Activated naive CD8-positive, alpha-beta T cell treated with anti-CD3 and anti-CD28 coated beads, Interleukin-2, amount 10 ng/mL, durations not matched to agents 7 days and 5 days (primary cell): ENCODE results near the gene TMEM95. TPM values are rescaled to one million over a fixed set of nuclear protein-coding genes. Genes with fewer than 3 reads are reported as not detected.
A peak's percentile ranks its signal among the peaks of the same experiment; 100 is the strongest.
"Not testable (repeated sequence)": the region's sequence is repeated elsewhere in the genome, so short reads cannot be mapped to it uniquely, and the experiment has no call there.

ENCODE experiments used
- ATAC-seq: fragments of 150-1000 bp; cut with Tn5 transposase; one replicate; pipeline ENCODE4 v1.10.0; 2021; ENCODE audit warnings: low read depth, moderate library complexity
- POLR2A ChIA-PET: fragments of 350-600 bp; sonication (Branson Sonifier 250); formaldehyde crosslinking; loops from one replicate; lab custom pipeline; 2021; ENCODE audit warnings: antibody characterized with exemption; lab: Charles Lee
- DNase-seq: peaks from one replicate; pipeline ENCODE4 v3.0.0; 2021
- H3K27ac Mint-ChIP-seq: one replicate; pipeline ENCODE4 v1.8.0; 2022; ENCODE audit warnings: mild to moderate bottlenecking, mixed read lengths
- H3K27me3 Mint-ChIP-seq: one replicate; pipeline ENCODE4 v1.8.0; 2022; ENCODE audit warnings: mild to moderate bottlenecking, moderate library complexity, mixed read lengths
- H3K36me3 Mint-ChIP-seq: one replicate; pipeline ENCODE4 v1.8.0; 2021; ENCODE audit warnings: mild to moderate bottlenecking, mixed read lengths
- H3K4me1 Mint-ChIP-seq: one replicate; pipeline ENCODE4 v1.8.0; 2021; ENCODE audit warnings: mixed read lengths
- H3K4me3 Mint-ChIP-seq: one replicate; pipeline ENCODE4 v1.8.0; 2022; ENCODE audit warnings: mild to moderate bottlenecking, moderate library complexity, mixed read lengths
- H3K9me3 Mint-ChIP-seq: one replicate; pipeline ENCODE4 v1.8.0; 2021; ENCODE audit warnings: mixed read lengths
- total RNA-seq, 2 experiments: library from RNA; stranded (reverse); gene quantifications; one replicate each; pipeline ENCODE4 v1.2.3, GENCODE V29; 2021

TMEM95 gene
- total RNA-seq, 2 experiments from 2014 or later: not detected

GRCh38 chr17:7354262-7354843 lies 603 bp upstream of the TMEM95 start:
- peaks cover 27% of the 10 kb centered on the region for H3K4me1 Mint-ChIP-seq
- peak overlapping the region; percentile 74 for H3K27ac Mint-ChIP-seq
- peaks cover 10% of the 10 kb centered on the region for H3K36me3 Mint-ChIP-seq
- ATAC-seq (no peak), DNase-seq (no peak)
- H3K4me3 Mint-ChIP-seq: no peak overlapping the region
- no peaks in the 10 kb centered on the region for H3K27me3 Mint-ChIP-seq
- H3K9me3 Mint-ChIP-seq: no peaks in the 10 kb centered on the region
- POLR2A ChIA-PET: interaction anchor here (0.5 to 2.0 kb wide), 9 partner anchors 17 to 599 kb away, joined by 3 to 10 read pairs (median 3); partner anchors contain the start of genes ACAP1, NEURL4, POLR2A and TMEM256

GRCh38 chr17:7355573-7355972 lies 617 bp downstream of the TMEM95 start:
- ATAC-seq: no peak
- POLR2A ChIA-PET: interaction anchor here (0.7 to 2.2 kb wide), 8 partner anchors 18 to 147 kb away, joined by 3 to 12 read pairs (median 4); partner anchors contain the start of genes ACAP1 and TMEM256
- Mint-ChIP-seq H3K36me3 (peaks cover 7% of the 10 kb centered on the region), H3K27ac (peak overlapping the region; percentile 12), H3K9me3 (no peaks in the 10 kb centered on the region), H3K4me3 (no peak overlapping the region), H3K27me3 (no peaks in the 10 kb centered on the region), H3K4me1 (peaks cover 22% of the 10 kb centered on the region)
- DNase-seq: no peak

GRCh38 chr17:7356072-7356549 lies 1.2 kb downstream of the TMEM95 start:
- ATAC-seq (peak; percentile 74), DNase-seq (peak; percentile 90)
- Mint-ChIP-seq H3K27me3 (no peaks in the 10 kb centered on the region), H3K9me3 (no peaks in the 10 kb centered on the region), H3K36me3 (peaks cover 7% of the 10 kb centered on the region), H3K4me1 (peaks cover 21% of the 10 kb centered on the region), H3K4me3 (no peak overlapping the region), H3K27ac (no peak overlapping the region)
- POLR2A ChIA-PET: interaction anchor here (0.5 to 2.2 kb wide), 9 partner anchors 19 to 324 kb away, joined by 3 to 12 read pairs (median 3); partner anchors contain the start of genes ACAP1 and TMEM256

- POLR2A ChIA-PET: interaction anchor here (0.9 to 2.2 kb wide), 6 partner anchors 47 to 149 kb away, joined by 3 to 12 read pairs (median 3); partner anchors contain the start of gene TMEM256
- H3K27ac Mint-ChIP-seq: no peak overlapping the region
Observed at GRCh38 chr17:7356756-7357155, 1.8 kb downstream of the TMEM95 start.

GRCh38 chr17:7357381-7357780 lies 2.4 kb downstream of the TMEM95 start:
- no peak overlapping the region for H3K4me3 Mint-ChIP-seq
- POLR2A ChIA-PET: interaction anchor here (0.9 kb wide), 1 partner anchor 148 kb away, joined by 3 read pairs; no protein-coding TSS in a partner anchor
- no peak for ATAC-seq

More at GRCh38 chr17:7356756-7357155, 1.8 kb downstream of the TMEM95 start:
- ATAC-seq (no peak), DNase-seq (no peak)
- Mint-ChIP-seq H3K9me3 (no peaks in the 10 kb centered on the region), H3K4me1 (peaks cover 20% of the 10 kb centered on the region), H3K4me3 (no peak overlapping the region), H3K36me3 (peaks cover 4% of the 10 kb centered on the region), H3K27me3 (peaks cover 2% of the 10 kb centered on the region)

GRCh38 chr17:7361906-7362305 lies 7.0 kb downstream of the TMEM95 start:
- POLR2A ChIA-PET: interaction anchor here (0.6 to 1.0 kb wide), 2 partner anchors 41 to 73 kb away, joined by 5 to 6 read pairs; partner anchors contain the start of gene TMEM102
- Mint-ChIP-seq H3K36me3 (no peaks in the 10 kb centered on the region), H3K27me3 (peaks cover 5% of the 10 kb centered on the region), H3K9me3 (no peaks in the 10 kb centered on the region), H3K4me1 (peaks cover 5% of the 10 kb centered on the region), H3K4me3 (no peak overlapping the region), H3K27ac (no peak overlapping the region)
- DNase-seq (no peak), ATAC-seq (no peak)

More at GRCh38 chr17:7357381-7357780, 2.4 kb downstream of the TMEM95 start:
- no peak for DNase-seq
- Mint-ChIP-seq H3K9me3 (no peaks in the 10 kb centered on the region), H3K27ac (no peak overlapping the region), H3K4me1 (peaks cover 23% of the 10 kb centered on the region), H3K27me3 (peaks cover 5% of the 10 kb centered on the region), H3K36me3 (peaks cover 3% of the 10 kb centered on the region)

- no peaks in the 10 kb centered on the region for H3K9me3 Mint-ChIP-seq
- ATAC-seq (no peak), DNase-seq (no peak)
- no peak overlapping the region for H3K4me3 Mint-ChIP-seq
- POLR2A ChIA-PET: interaction anchor here (0.7 kb wide), 1 partner anchor 56 kb away, joined by 9 read pairs; no protein-coding TSS in a partner anchor
- H3K4me1 Mint-ChIP-seq: peaks cover 7% of the 10 kb centered on the region
- H3K27me3 Mint-ChIP-seq: peaks cover 5% of the 10 kb centered on the region
- no peak overlapping the region for H3K27ac Mint-ChIP-seq
- no peaks in the 10 kb centered on the region for H3K36me3 Mint-ChIP-seq
Observed at GRCh38 chr17:7363311-7363710, 8.4 kb downstream of the TMEM95 start.

- H3K4me1 Mint-ChIP-seq, H3K4me3 Mint-ChIP-seq, H3K36me3 Mint-ChIP-seq, POLR2A ChIA-PET, ATAC-seq, H3K27ac Mint-ChIP-seq, H3K9me3 Mint-ChIP-seq, DNase-seq: not testable (repeated sequence)
- peaks cover 11% of the 10 kb centered on the region for H3K27me3 Mint-ChIP-seq
Observed at GRCh38 chr17:7365963-7366362, 11.0 kb downstream of the TMEM95 start.

- H3K36me3 Mint-ChIP-seq: no peaks in the 10 kb centered on the region
- H3K4me1 Mint-ChIP-seq: peaks cover 2% of the 10 kb centered on the region
- H3K27me3 Mint-ChIP-seq: peaks cover 6% of the 10 kb centered on the region
- H3K4me3 Mint-ChIP-seq: no peak overlapping the region
- DNase-seq (no peak), ATAC-seq (no peak)
- H3K9me3 Mint-ChIP-seq: no peaks in the 10 kb centered on the region
- POLR2A ChIA-PET: interaction anchor here (0.6 kb wide), 1 partner anchor 82 kb away, joined by 3 read pairs; no protein-coding TSS in a partner anchor
- no peak overlapping the region for H3K27ac Mint-ChIP-seq
Observed at GRCh38 chr17:7367083-7367482, 12.1 kb downstream of the TMEM95 start.

GRCh38 chr17:7367918-7368598 lies 13.1 kb downstream of the TMEM95 start:
- Mint-ChIP-seq H3K9me3 (no peaks in the 10 kb centered on the region), H3K27me3 (peaks cover 6% of the 10 kb centered on the region), H3K4me1 (peaks cover 2% of the 10 kb centered on the region), H3K36me3 (no peaks in the 10 kb centered on the region), H3K27ac (no peak overlapping the region), H3K4me3 (no peak overlapping the region)
- DNase-seq: no peak
- POLR2A ChIA-PET: interaction anchor here (0.6 kb wide), 1 partner anchor 83 kb away, joined by 3 read pairs; no protein-coding TSS in a partner anchor
- no peak for ATAC-seq

- POLR2A ChIA-PET, H3K9me3 Mint-ChIP-seq, H3K36me3 Mint-ChIP-seq, H3K27me3 Mint-ChIP-seq, H3K4me1 Mint-ChIP-seq, DNase-seq, ATAC-seq, H3K27ac Mint-ChIP-seq, H3K4me3 Mint-ChIP-seq: not testable (repeated sequence)
Observed at GRCh38 chr17:7368599-7368994, 13.6 kb downstream of the TMEM95 start.

GRCh38 chr17:7369825-7370224 lies 14.9 kb downstream of the TMEM95 start:
- Mint-ChIP-seq H3K4me3 (no peak overlapping the region), H3K4me1 (peaks cover 2% of the 10 kb centered on the region), H3K27me3 (peaks cover 8% of the 10 kb centered on the region), H3K36me3 (no peaks in the 10 kb centered on the region), H3K9me3 (no peaks in the 10 kb centered on the region), H3K27ac (no peak overlapping the region)
- POLR2A ChIA-PET: interaction anchor here (2.1 kb wide), 1 partner anchor 15 kb away, joined by 5 read pairs; no protein-coding TSS in a partner anchor
- DNase-seq (no peak), ATAC-seq (no peak)

GRCh38 chr17:7370853-7371252 lies 15.9 kb downstream of the TMEM95 start:
- Mint-ChIP-seq H3K36me3 (no peaks in the 10 kb centered on the region), H3K4me3 (no peak overlapping the region), H3K27ac (no peak overlapping the region), H3K9me3 (no peaks in the 10 kb centered on the region), H3K4me1 (peaks cover 2% of the 10 kb centered on the region), H3K27me3 (peaks cover 8% of the 10 kb centered on the region)
- DNase-seq (no peak), ATAC-seq (no peak)
- POLR2A ChIA-PET: interaction anchor here (0.6 to 2.1 kb wide), 2 partner anchors 10 to 14 kb away, joined by 3 to 5 read pairs; no protein-coding TSS in a partner anchor
